Activated CD4-positive, alpha-beta memory T cell treated with anti-CD3 and anti-CD28 coated beads, Interleukin-2, amount 10 ng/mL, durations not matched to agents 7 days and 5 days (primary cell): ENCODE data around the gene RPA3. TPM values are rescaled to one million over a fixed set of nuclear protein-coding genes. Genes with fewer than 3 reads are reported as not detected.

Source experiments
- CTCF ChIA-PET: fragments of 350-600 bp; sonication (Branson Sonifier 250); formaldehyde crosslinking; loops from one replicate; lab custom pipeline; 2021; ENCODE audit warnings: antibody characterized with exemption, inconsistent platforms; lab: Charles Lee
- POLR2A ChIA-PET: fragments of 350-600 bp; sonication (Branson Sonifier 250); formaldehyde crosslinking; loops from one replicate; lab custom pipeline; 2021; ENCODE audit warnings: antibody characterized with exemption; lab: Charles Lee
- DNase-seq: peaks from one replicate; pipeline ENCODE4 v3.0.0-alpha.2; 2020
- H3K27ac Mint-ChIP-seq: one replicate; pipeline ENCODE4 v1.8.0; 2021; ENCODE audit warnings: mild to moderate bottlenecking, mixed read lengths
- H3K27me3 Mint-ChIP-seq: one replicate; pipeline ENCODE4 v1.8.0; 2021; ENCODE audit warnings: mixed read lengths
- H3K36me3 Mint-ChIP-seq: one replicate; pipeline ENCODE4 v1.8.0; 2021; ENCODE audit warnings: low read depth, mixed read lengths
- H3K4me1 Mint-ChIP-seq: one replicate; pipeline ENCODE4 v1.8.0; 2021; ENCODE audit warnings: mixed read lengths
- H3K4me3 Mint-ChIP-seq: one replicate; pipeline ENCODE4 v1.8.0; 2021; ENCODE audit warnings: mild to moderate bottlenecking, mixed read lengths
- H3K9me3 Mint-ChIP-seq: one replicate; pipeline ENCODE4 v1.8.0; 2021; ENCODE audit warnings: mixed read lengths
- total RNA-seq, 2 experiments: library from RNA; stranded (reverse); gene quantifications; one replicate each; pipeline ENCODE4 v1.2.3, GENCODE V29; 2021

The RPA3 gene
- total RNA-seq, 2 experiments from 2014 or later = 118 to 120 TPM

DNA sequence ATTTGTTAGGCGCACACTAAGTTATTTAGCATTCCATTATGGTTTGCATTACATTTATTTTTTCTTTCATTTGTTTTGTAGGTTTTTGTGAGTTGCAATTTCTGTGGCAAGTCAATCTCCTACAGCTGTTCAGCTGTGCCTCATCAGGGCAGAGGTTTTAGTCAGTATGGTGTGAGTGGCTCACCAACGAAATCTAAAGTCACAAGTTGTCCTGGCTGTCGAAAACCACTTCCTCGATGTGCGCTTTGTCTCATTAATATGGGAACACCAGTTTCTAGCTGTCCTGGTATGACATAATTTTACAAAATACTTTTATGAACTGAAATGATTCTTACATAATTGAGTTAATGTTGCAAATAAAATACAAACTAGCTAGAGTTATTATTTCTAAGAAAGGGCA lies 122.2 kb downstream of the RPA3 start:
- Mint-ChIP-seq H3K4me1 (peaks cover 4% of the 10 kb centered on the region), H3K27ac (no peak overlapping the region), H3K27me3 (no peaks in the 10 kb centered on the region), H3K4me3 (no peak overlapping the region), H3K36me3 (peaks cover 30% of the 10 kb centered on the region), H3K9me3 (peaks cover 8% of the 10 kb centered on the region)
- ChIA-PET POLR2A (no interaction called here), CTCF (interaction anchor here (1.0 to 2.9 kb wide), 7 partner anchors 17 to 621 kb away, joined by 3 to 8 read pairs (median 3); no protein-coding TSS in a partner anchor)
- peak; percentile 16 for DNase-seq

DNA sequence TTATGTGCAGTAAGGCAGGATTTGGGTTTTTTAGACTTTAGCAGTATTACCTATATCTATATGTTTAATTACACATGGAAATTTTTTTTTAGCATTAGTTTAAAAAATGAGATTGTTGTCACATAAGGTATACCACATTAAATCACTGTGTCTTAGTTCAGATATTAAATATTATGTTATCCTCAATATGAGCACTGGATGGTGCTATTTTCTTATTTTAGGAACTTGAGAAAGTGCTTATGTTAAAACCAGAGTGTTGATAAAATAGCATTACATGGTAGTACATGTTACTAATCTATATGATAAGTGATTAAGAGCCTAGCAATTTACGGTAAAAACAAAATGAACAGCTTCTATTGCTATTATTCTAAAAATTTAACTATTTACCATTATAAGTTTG lies 123.0 kb downstream of the RPA3 start:
- ChIA-PET POLR2A (no interaction called here), CTCF (interaction anchor here (1.0 to 2.9 kb wide), 9 partner anchors 18 to 622 kb away, joined by 3 to 8 read pairs (median 3); no protein-coding TSS in a partner anchor)
- peaks cover 4% of the 10 kb centered on the region for H3K4me1 Mint-ChIP-seq
- peaks cover 4% of the 10 kb centered on the region for H3K9me3 Mint-ChIP-seq
- H3K27ac Mint-ChIP-seq = no peak overlapping the region
- H3K36me3 Mint-ChIP-seq = peaks cover 28% of the 10 kb centered on the region
- H3K27me3 Mint-ChIP-seq = no peaks in the 10 kb centered on the region
- no peak for DNase-seq
- H3K4me3 Mint-ChIP-seq = no peak overlapping the region

Other genes with a start within 250 kb of the RPA3 start
- not detected for gene COL28A1, start 182.7 kb downstream of the RPA3 start, total RNA-seq
- gene MIOS, start 151.7 kb downstream of the RPA3 start, total RNA-seq = 10 to 100 TPM; 22.8 to 24.6 TPM
- 10 to 100 TPM; 16.1 to 16.7 TPM for gene UMAD1, start 77.9 kb downstream of the RPA3 start, total RNA-seq